GM18861 (cell line): ENCODE measurements around the gene ICAM3.

Experiments
- ATAC-seq: cut with Tn5 transposase; IDR thresholded peaks from one replicate; pipeline ENCODE4 v1.9.1; 2021; ENCODE audit not compliant: unreplicated experiment

Gene ICAM3

DNA sequence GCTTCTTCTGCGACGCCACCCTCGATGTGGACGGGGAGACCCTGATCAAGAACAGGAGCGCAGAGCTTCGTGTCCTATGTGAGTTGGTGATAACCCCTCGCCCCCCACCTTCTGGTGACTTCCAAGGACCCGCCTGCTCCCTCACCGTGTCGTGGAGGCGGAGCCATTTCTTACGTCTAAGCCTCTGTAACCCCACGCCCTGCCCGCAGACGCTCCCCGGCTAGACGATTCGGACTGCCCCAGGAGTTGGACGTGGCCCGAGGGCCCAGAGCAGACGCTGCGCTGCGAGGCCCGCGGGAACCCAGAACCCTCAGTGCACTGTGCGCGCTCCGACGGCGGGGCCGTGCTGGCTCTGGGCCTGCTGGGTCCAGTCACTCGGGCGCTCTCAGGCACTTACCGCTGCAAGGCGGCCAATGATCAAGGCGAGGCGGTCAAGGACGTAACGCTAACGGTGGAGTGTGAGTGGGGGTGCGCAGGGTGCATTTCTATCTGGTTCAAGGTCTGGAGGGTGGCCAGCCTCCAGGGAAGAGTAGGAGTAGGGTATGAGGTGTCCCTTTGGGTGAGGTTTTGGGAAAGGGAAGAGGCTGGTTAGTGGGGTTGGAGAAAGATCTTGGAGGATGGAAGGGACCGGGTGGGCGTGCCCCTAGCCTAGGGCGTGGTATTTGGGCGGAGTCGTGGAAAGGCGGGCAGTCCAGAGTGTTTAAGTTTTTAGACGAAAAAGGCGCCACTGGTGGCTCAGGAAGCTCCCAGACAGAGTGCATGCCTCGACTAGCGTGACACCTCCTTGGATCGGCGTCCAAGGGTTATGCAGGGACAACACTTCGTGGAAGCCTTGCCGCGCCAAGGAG, 46.4 kb downstream of the ICAM3 start:
- no peak for ATAC-seq

GRCh38 chr19:10292206-10292788, 47.1 kb downstream of the ICAM3 start:
- ATAC-seq, result no peak

- no peak for ATAC-seq
Observed at GRCh38 chr19:10291554-10292205, 47.7 kb downstream of the ICAM3 start.

- no peak for ATAC-seq
Observed at GRCh38 chr19:10290876-10291553, 48.4 kb downstream of the ICAM3 start.

DNA sequence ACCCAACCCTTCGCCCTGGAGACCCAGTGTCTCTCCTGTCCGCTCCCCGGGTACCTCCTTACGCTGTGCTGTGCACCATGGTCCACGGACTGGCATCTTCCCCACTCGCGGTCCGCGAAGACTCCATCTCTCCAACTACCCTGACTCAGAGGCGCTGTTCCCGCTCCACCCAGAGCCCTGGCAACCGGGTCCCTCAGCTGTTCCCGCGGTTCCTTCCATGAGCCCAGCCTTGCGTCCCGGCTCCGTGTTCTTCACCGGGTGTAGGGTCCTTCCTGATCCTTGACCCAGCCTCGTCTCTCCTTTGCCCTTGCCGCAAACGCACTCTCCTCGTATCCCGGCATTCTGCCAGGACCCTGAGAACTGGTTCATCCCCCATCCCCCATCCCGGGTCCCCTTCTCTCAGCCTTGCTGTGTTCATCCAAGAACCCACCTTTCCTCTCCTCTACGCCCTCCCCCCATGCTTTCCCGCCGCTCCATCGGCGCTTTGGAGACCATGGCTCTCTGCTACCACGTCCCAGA, 49.0 kb downstream of the ICAM3 start:
- ATAC-seq, result no peak

DNA sequence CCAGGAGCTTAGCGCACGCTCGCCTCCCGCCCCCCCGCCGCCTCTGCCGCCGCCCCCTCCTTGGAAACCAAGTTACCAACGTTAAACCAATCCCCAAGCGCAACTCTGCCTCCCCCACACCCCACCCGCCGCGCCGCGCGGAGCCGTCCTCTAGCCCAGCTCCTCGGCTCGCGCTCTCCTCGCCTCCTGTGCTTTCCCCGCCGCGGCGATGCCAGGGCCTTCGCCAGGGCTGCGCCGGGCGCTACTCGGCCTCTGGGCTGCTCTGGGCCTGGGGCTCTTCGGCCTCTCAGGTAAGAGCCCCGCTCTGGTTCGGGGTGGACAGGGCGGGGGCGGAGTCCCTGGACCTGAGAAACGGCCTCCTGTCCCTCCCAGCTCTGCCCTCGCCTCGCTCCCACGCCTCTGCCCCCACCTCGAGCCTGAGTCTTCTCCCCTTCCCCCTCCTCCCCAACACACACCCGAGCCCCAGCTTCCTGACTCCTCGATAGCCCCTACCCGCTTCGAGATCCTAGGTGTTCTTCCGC, 49.5 kb downstream of the ICAM3 start, which contains the start of gene ICAM5:
ICAM5 (plus strand) TSS at position 117 of the 521 bp plus-strand sequence; CDS start at position 209, 92 bp downstream.
- ATAC-seq, result no peak

- no peak for ATAC-seq
Observed at GRCh38 chr19:10289167-10289835, 50.1 kb downstream of the ICAM3 start.

GRCh38 chr19:10288662-10289166, 50.7 kb downstream of the ICAM3 start:
- no peak for ATAC-seq

DNA sequence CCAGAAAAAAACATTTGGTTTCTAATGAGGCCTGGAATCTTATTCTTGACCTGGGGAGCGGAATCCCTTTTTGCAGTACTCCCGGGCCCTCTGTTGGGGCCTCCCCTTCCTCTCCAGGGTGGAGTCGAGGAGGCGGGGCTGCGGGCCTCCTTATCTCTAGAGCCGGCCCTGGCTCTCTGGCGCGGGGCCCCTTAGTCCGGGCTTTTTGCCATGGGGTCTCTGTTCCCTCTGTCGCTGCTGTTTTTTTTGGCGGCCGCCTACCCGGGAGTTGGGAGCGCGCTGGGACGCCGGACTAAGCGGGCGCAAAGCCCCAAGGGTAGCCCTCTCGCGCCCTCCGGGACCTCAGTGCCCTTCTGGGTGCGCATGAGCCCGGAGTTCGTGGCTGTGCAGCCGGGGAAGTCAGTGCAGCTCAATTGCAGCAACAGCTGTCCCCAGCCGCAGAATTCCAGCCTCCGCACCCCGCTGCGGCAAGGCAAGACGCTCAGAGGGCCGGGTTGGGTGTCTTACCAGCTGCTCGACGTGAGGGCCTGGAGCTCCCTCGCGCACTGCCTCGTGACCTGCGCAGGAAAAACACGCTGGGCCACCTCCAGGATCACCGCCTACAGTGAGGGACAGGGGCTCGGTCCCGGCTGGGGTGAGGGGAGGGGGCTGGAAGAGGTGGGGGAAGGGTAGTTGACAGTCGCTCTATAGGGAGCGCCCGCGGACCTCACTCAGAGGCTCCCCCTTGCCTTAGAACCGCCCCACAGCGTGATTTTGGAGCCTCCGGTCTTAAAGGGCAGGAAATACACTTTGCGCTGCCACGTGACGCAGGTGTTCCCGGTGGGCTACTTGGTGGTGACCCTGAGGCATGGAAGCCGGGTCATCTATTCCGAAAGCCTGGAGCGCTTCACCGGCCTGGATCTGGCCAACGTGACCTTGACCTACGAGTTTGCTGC, 52.4 kb downstream of the ICAM3 start, which contains the start of gene ICAM4:
ICAM4 (plus strand) TSS at position 153 of the 935 bp plus-strand sequence; CDS start at position 211, 58 bp downstream.
- no peak for ATAC-seq

- no peak for ATAC-seq
Observed at GRCh38 chr19:10285393-10285792, 54.0 kb downstream of the ICAM3 start.

DNA sequence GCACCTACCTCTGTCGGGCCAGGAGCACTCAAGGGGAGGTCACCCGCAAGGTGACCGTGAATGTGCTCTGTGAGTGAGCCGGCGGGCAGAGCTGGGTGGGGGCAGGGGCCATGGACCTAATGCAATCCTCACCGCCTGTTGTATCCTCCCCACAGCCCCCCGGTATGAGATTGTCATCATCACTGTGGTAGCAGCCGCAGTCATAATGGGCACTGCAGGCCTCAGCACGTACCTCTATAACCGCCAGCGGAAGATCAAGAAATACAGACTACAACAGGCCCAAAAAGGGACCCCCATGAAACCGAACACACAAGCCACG, 54.5 kb downstream of the ICAM3 start:
- no peak for ATAC-seq

DNA sequence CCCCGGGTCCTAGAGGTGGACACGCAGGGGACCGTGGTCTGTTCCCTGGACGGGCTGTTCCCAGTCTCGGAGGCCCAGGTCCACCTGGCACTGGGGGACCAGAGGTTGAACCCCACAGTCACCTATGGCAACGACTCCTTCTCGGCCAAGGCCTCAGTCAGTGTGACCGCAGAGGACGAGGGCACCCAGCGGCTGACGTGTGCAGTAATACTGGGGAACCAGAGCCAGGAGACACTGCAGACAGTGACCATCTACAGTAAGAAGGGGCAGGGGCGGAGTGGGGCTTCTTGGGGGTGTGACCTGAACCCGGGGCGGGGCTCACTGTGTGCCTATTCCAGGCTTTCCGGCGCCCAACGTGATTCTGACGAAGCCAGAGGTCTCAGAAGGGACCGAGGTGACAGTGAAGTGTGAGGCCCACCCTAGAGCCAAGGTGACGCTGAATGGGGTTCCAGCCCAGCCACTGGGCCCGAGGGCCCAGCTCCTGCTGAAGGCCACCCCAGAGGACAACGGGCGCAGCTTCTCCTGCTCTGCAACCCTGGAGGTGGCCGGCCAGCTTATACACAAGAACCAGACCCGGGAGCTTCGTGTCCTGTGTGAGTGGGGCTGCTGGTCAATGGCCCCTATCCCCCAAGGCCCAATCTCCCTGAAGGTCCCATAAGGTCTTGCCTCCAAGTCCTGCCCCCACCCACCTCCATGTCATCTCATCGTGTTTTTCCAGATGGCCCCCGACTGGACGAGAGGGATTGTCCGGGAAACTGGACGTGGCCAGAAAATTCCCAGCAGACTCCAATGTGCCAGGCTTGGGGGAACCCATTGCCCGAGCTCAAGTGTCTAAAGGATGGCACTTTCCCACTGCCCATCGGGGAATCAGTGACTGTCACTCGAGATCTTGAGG, 55.1 kb downstream of the ICAM3 start:
- no peak for ATAC-seq
